NCI-H1105 treated with DMSO at 0.1 percent for 48 hours (cell line): ENCODE results near the gene PKNOX2.
A peak's percentile ranks its signal among the peaks of the same experiment; 100 is the strongest.

Source experiments
- DNase-seq: peaks from one replicate; lab custom pipeline; 2025; lab: John Stamatoyannopoulos, UW

Gene PKNOX2

GRCh38 chr11:125314276-125315078, 149.9 kb downstream of the PKNOX2 start:
- DNase-seq = no peak

GRCh38 chr11:125315079-125315740, 150.7 kb downstream of the PKNOX2 start:
- peak; percentile 97 for DNase-seq

- DNase-seq = no peak
These were observed 152.9 kb downstream of the PKNOX2 start for GRCh38 chr11:125317416-125317815.

- no peak for DNase-seq
These were observed 155.1 kb downstream of the PKNOX2 start for GRCh38 chr11:125319649-125320048.

- DNase-seq = no peak
These were observed 156.0 kb downstream of the PKNOX2 start for GRCh38 chr11:125320347-125321076.

- DNase-seq = no peak
These were observed 157.7 kb downstream of the PKNOX2 start for GRCh38 chr11:125322289-125322688.

GRCh38 chr11:125325196-125325595, 160.6 kb downstream of the PKNOX2 start:
- DNase-seq = no peak

GRCh38 chr11:125326126-125326525, 161.6 kb downstream of the PKNOX2 start:
- no peak for DNase-seq

- no peak for DNase-seq
These were observed 163.1 kb downstream of the PKNOX2 start for GRCh38 chr11:125327518-125328224.

- DNase-seq = no peak
These were observed 163.7 kb downstream of the PKNOX2 start for GRCh38 chr11:125328225-125328580.

GRCh38 chr11:125329786-125330185, 165.2 kb downstream of the PKNOX2 start:
- no peak for DNase-seq

GRCh38 chr11:125330462-125331325, 166.1 kb downstream of the PKNOX2 start:
- DNase-seq = no peak

- DNase-seq = no peak
These were observed 166.9 kb downstream of the PKNOX2 start for GRCh38 chr11:125331357-125332035.

GRCh38 chr11:125332821-125333220, 168.3 kb downstream of the PKNOX2 start:
- DNase-seq = no peak

- no peak for DNase-seq
These were observed 169.0 kb downstream of the PKNOX2 start for GRCh38 chr11:125333354-125334073.

GRCh38 chr11:125335106-125335505, 170.6 kb downstream of the PKNOX2 start:
- DNase-seq = no peak

GRCh38 chr11:125337836-125338834, 173.6 kb downstream of the PKNOX2 start:
- no peak for DNase-seq

GRCh38 chr11:125338886-125339811, 174.6 kb downstream of the PKNOX2 start:
- DNase-seq = no peak
